GM21447 (cell line): ENCODE results near the gene GTSE1.
"Not testable (repeated sequence)": the region's sequence is repeated elsewhere in the genome, so short reads cannot be mapped to it uniquely, and the experiment has no call there.

Source experiments
- ATAC-seq: cut with Tn5 transposase; IDR thresholded peaks from one replicate; pipeline ENCODE4 v1.9.1; 2021; ENCODE audit not compliant: unreplicated experiment

GTSE1 gene

DNA sequence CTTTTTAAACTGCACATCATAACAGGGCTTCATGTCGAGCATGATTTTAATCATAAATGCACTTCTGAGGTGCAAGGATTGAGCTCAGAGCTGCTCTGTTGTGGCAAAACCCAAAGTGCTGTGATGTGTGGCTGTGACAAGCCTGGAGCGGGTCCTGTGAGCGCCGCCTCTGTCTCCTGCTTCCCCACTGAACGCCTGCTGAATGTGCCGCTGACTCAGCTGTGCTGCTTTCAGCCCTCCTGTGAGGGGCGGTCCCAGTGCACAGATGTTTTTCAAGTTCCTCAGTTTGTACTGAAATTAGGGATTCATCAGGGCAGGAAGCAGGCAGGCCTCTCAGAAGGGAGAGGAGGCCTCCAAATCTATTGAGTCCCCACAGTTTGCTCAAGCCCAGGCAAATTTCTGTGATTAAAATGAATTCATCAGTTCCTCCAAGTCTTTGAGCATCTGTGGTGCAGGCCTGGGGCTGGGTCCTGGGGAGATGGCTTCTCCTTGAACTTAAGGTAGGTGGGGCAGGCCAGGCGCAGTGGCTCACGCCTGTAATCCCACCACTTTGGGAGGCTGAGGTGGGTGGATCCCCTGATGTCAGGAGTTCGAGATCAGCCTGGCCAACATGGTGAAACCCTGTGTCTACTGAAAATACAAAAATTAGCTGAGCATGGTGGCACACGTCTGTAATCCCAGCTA, 3.0 kb upstream of the GTSE1 start:
- no peak for ATAC-seq

DNA sequence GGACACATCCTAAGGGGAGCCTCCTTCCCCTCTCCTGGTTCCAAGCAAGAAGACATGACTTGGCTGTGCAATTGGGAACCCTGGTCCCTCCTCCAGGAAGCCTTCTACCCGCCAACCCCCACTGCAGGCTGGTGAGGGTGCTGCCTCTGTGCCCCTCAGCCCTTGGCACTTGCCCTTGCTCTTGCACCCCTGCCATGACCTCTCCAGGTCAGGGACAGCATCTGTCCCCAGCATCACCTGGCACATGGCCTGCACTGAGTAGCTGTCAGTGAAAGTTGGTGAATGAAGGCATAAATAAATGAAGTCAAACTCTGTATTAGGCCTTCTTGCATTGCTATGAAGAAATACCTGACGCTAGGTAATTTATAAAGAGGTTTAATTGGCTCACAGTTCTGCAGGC, 1.9 kb upstream of the GTSE1 start:
- no peak for ATAC-seq

DNA sequence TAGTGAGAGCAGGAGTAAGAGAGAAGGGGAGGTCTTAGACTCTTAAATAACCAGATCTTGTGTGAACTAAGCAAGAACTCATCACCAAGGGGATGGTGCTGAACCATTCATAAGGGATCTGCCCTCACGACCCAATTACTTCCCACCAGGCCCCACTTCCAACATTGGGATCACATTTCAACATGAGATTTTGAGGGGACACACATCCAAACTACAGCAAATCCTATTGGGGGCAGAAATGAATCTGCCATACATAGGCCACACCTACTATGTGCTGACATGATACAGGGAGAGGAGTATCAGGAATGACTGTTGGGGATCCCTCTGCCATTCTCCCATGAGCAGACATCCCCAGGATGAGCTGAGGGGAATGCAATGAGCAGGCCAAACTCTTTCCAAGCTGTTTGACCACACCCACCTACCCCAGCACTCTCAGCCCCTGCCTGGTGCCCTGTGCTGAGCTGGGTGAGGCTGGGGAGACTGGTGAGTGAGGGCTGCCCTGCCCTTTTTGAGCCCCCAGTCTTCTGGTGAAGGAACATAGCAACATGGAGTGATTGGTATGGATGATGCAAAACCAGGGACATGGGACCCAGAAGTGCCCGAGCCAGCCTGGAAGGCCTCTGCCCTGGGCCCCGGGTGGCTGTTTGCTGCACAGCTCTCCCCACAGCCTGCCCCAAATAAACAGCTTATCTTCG, 1.2 kb upstream of the GTSE1 start:
- no peak for ATAC-seq

DNA sequence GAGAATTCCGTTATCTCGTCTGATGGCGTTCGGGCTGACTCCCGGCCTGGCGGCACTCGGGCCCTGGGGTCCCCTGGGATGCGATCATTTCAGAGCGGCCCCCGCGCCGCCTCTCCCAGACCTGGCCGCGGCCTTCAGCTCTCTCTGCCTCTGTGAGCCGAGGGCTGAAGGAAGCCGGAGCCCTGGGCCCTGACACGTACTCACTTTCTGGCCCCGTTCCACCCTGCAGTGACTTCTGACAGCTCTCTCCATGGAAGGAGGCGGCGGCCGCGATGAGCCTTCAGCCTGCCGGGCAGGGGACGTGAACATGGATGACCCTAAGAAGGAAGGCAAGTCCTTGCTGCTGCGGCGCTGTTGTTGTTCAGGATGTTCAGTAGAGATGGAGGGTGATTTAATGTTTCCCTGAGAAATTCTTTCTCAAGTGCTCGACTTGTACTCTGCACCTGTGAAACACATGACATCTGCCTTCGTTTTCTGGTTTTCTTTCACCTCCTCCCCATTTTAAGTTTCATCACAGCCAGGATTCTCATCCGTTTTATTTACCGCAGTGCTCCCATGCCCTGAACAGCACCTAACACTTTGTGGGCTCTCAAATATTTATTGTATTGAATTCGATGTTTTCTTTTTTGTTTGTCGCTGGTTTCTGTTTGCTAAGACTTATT, 612 bp downstream of the GTSE1 start:
- peak; percentile 19 for ATAC-seq

DNA sequence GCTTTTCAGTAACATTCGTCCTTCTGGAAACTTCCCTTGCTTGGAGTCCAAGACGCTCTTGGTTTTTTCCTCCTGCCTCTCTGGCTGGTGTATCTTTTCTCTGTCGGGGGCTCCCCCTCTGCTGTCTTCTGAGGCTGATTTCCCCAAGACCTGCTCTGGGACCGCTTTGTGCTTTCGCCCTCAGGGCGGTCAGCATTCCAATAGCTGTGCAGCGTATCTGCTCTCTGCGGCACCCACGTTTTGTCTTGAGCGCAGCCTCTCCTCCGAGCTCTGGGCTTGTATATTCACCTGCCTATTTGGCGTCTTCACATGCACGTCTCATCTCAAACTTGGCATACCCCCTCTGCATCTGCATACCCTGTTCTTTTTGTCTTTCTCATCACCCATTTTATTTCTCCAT, 2.4 kb downstream of the GTSE1 start:
- no peak for ATAC-seq

DNA sequence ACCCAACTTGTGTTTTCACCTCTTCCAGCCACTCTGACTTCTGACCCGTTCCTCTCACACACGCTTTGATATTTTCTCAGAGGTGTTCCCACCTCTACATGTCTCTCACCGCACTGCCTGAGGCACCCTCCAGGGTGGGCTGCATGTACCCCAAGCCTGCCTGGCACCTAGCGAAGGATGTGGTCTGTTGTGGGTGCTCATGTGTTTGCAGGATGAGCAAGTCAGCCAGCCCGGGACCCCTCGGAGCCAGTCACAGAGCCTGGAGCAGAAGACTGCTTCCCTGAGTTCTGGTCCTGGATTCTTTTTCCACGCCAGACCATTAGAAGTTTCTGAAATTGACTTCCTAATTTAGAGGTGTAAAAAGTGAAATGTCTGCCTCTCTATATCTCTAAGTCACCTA, 3.8 kb downstream of the GTSE1 start:
- ATAC-seq: no peak

DNA sequence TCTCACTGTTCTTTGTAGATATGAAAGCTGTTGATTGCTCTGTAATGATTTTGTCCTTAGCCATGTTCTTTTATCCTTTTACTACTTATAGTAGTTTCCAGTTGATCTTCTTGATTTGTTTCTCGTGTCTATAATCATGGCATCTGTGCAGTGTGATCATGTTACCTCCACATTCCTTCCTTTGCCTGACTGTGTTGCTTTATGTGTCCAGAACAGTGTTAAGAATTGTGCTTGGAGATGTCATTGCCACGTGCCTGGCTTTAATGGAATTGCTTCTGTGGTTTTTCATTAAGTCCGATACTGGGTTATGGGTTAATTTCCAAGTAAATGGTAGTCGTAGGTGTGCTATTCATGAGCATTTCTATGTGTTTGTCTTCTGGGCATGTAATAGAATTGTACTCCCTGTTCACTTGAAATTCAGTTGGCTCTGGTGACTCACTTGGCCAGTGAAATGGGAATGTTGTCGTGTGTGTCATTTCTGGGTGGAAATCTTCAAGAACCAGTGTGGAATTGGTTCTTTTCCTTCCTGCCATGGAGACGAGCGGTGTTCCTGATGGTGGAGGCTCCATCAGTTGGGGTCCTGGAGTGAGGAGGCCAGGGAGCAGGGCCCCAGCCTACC, 6.8 kb downstream of the GTSE1 start:
- no peak for ATAC-seq

DNA sequence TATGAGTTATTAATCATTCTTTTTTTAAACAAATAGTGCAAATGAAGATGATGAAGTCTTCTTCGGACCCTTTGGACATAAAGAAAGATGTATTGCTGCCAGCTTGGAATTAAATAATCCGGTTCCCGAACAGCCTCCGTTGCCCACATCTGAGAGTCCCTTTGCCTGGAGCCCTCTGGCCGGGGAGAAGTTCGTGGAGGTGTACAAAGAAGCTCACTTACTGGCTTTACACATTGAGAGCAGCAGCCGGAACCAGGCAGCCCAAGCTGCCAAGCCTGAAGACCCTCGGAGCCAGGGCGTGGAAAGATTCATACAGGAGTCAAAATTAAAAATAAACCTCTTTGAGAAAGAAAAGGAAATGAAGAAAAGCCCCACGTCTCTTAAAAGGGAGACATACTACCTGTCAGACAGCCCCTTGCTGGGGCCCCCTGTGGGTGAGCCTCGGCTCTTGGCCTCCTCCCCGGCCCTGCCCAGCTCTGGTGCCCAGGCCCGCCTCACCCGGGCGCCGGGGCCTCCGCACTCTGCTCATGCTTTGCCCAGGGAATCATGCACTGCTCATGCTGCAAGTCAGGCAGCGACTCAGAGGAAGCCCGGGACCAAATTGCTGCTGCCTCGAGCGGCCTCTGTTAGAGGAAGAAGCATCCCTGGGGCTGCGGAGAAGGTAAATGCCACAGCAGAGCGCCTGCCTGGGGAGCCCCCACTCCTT, 11.8 kb downstream of the GTSE1 start:
- no peak for ATAC-seq

DNA sequence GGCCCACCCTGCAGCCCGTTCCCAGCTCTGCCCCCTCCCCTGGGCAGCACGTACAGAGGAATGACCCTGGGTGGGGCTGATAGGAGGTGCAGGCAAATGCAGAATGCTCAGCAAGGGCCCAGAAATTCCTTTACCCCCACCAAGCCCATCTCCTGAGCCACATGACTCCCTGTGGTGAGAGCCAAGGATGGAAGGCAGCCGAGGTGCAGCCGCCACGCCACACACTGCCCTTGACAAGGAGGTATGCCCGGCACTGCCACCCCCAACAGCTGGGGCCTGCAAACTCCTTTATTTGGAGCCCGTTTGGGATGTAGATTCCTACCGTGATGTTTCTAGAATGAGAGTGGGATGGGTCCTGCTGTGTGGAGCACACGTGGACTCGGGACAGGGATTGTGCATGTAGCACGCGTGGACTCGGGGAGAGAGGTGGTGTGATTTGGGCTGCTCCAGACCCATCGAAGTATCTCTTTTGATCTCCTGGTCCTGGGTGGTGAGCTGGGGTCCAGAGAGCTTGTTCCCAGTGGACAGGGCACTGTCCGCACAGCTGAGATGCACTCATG, 12.9 kb downstream of the GTSE1 start:
- no peak for ATAC-seq

DNA sequence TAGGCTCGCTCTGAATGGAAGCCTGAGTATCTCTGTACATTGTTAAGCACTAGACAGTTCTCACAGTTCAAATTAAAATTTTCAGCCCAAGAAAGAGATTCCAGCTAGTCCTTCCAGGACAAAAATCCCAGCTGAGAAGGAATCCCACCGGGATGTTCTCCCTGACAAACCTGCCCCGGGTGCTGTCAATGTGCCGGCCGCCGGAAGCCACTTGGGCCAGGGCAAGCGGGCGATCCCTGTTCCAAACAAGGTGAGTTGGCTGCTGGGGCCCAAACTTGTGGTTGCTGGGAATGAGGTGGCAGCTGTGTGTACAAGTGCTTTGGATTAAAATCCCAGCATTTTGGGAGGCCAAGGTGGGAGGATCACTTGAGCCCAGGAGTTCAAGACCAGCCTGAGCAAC, 15.4 kb downstream of the GTSE1 start:
- ATAC-seq: no peak

DNA sequence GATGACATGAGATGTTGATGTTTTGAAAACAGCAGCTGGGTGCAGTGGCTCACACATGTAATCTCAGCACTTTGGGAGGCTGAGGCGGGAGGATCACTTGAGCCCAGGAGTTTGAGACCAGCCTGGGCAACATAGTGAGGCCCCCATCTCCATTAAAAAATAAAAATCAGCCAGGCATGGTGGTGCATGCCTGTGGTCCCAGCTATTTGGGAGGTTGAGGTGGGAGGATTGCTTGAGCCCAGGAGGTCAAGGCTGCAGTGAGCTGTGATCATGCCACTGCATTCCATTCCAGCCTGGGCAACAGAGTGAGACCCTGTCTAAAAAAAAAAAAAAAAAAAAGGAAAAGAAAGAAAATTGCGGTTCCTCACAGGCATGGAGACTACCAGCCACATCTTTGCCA, 16.2 kb downstream of the GTSE1 start:
- not testable (repeated sequence) for ATAC-seq

DNA sequence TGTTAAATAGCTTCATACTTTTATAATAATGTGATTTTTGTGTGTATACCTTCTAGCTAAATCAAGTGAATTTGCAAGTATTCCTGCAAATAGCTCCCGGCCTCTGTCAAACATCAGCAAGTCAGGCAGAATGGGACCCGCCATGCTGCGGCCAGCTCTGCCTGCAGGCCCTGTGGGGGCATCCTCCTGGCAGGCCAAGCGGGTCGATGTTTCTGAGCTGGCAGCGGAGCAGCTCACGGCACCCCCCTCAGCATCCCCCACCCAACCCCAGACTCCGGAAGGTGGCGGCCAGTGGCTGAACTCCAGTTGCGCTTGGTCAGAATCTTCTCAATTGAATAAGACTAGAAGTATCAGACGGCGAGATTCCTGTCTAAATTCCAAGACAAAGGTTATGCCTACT, 19.3 kb downstream of the GTSE1 start:
- no peak for ATAC-seq

DNA sequence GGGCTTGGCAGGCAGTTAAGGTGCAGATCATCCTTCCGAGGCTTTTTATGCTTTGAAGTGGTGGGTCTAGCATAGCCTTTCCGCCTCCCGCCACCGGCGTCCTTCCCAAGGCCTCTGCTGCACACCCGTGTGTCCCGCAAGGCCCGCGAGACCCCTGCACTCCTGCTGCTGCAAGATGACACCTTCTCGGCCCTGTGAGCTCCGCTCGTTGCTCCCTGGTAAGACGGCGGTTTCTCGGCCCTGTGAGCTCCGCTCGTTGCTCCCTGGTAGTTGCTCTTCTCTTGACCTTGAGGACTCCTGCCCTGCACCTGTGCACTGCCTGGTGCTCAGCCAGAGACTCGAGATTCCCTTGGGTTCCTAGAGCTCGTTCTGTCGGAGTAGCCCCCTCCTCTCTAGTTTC, 21.0 kb downstream of the GTSE1 start:
- no peak for ATAC-seq

DNA sequence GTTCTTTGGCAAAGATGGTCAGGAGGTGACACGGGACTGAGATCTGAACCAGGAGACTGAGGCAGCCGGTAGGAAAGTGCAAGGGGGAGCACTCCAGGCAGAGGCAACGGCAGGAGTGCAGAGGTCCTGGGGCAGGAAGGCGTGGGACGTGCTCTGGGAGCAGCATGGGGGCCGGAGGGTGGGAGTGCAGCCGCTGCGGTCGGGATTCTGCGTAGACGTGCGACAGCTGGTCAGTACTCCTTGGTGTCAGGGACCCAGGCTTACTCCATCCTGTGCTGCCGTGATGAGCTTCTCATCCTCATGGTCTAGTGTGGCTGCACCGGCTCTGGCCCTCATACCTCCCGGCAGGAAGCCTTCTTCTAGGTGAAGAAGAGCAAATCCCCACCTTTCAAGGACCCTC, 21.9 kb downstream of the GTSE1 start:
- ATAC-seq: no peak

DNA sequence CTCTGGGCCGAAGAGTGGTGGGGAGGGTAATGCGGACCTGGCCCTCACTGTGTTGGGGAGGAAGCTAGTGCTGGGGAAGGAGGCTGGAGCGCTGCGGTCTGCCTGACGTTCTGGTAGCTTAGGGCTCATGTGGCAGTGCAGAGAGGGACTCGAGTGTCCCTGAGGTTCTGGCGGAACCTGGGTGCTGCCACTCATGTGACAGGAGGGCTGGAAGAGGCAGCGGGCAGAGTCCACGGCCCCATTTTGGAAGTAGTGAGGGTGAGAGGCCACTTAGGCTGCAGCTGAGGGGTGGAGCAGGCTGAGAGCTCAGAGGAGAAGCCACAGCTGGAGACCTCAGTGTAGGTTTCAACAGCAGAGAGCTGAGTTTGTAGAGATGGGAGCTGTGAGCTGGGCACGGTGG, 22.6 kb downstream of the GTSE1 start:
- ATAC-seq: no peak

DNA sequence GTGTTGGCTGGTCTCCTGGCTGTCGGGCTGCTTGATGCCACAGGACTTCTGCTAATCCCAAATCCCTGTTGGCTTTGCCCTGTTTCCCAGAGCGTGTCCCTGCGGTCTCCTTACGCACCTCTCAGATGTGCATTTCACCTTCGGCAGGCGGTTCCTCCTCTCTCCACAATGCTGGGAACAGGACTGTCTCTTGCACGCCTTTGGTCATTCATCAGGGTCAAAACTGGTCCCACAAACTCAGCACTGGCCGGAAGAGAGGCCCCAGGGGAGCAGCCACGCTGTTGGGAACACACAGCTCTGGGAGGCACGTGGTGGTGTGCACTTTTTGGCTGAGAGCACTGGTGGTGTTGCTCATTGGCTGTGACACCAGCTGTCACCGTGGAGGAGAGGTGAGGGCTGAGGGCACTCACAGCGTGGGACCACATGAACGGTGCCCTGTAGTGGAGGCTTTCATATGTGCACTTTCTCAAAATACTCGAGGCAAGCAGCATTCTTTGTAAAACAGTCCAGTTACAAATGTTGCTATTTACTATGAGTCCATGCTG, 23.6 kb downstream of the GTSE1 start:
- ATAC-seq: no peak

DNA sequence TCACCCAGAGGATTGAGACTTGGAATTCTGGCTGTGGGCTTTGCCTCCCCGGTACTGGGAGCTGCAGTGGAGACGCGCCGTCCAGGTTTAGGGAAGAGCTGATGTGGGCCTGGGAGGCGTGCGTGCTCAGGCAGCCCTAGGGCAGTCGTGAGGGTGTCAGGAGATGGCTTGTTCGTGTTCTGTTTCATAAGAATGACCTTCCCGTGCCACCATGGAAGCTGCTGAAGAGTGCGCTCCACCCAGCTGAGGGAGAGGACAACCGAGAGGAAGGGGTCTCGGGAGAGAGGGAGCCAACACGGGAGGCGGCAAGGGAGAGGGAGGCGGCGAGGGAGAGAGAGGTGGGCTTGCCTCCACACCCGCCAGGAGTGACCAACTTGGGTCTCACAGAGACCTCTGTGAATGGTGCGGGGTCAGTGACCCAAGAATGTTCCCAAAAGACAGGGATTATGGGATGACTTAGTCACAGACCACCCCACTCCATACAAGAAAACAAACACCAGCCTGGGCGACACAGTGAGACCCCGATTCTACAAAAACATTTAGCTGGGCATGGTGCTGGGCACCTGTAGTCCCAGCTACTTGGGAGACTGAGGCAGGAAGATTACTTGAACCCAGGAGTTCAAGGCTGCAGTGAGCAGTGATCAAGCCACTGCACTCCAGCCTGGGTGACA, 24.2 kb downstream of the GTSE1 start:
- no peak for ATAC-seq

DNA sequence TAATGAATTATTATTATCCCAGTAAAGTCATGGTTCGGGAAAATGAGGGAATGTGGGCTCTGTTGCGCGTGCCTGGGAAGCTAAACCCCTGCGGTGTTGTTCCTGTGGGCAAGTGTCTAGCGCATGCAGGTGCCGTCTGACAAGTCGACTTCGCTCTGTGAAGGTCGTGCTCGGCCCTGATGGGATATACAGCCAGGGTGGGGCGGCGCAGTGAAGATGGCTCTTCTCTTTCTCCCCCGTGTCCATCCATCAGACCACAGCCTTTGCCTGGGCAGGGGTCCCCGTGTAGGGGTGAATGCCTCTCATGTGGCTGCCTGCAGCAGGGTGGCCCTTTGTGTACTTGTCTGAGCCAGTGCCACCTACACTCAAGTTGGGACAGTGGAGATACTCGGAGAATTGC, 26.0 kb downstream of the GTSE1 start:
- ATAC-seq: no peak

DNA sequence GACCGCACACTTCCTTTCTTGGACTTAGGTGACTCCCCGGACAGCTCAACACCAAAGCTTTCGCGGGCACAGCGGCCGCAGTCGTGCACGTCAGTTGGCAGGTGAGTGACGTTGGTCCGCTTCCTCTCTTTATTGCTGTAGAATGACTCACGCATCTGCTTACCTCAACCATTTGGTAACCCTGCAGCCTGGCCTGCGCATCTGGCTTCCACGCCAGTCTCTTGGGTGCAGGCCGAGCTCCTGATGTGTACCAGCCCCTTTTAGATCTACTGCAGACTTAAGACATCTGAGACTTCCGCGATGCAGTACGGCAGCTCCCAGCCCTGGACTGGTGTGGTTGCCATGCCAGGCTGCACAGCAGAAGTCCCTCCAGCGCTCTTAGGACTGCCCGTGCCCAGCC, 26.5 kb downstream of the GTSE1 start:
- no peak for ATAC-seq

DNA sequence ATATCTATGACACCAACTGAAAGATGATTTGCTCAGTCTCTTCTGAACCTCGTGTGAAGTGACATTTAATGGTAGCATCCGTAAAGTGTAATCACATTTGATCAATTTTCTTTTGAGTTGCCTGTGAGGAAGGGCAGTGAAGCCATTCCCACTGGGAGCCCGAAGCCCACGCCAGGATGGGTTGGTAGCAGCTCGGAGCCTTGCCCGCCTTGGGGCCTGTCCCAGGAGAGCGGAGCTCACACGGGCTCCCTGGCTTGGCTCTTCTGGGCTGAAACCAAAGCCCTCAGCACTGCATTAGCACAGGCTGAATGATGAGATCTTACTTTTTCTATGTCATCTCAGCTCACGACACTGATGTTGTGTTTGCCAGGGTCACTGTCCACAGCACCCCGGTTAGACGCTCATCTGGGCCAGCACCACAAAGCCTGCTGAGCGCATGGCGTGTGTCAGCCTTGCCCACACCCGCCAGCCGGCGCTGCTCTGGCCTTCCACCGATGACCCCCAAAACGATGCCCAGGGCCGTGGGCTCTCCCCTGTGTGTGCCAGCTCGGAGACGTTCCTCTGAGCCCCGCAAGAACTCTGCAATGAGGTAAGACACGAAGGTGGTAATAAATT, 29.5 kb downstream of the GTSE1 start:
- no peak for ATAC-seq
